GM12892 (cell line): ENCODE measurements around the gene DLX2.

Experiments used
- POLR2A ChIP-seq: IDR thresholded peaks from 2 replicates; pipeline ENCODE4 v1.6.1; 2011; ENCODE audit warnings: low read depth, low read length, control low read depth
- POLR2AphosphoS5 ChIP-seq: IDR thresholded peaks from 2 replicates; pipeline ENCODE4 v1.6.1; 2011; ENCODE audit warnings: low read depth, low read length, control low read depth
- TAF1 ChIP-seq: IDR thresholded peaks from 2 replicates; pipeline ENCODE4 v1.6.1; 2011; ENCODE audit warnings: low read depth, mild to moderate bottlenecking, control low read depth, low read length, borderline replicate concordance

GRCh38 chr2:172109988-172110811, 7.5 kb upstream of the DLX2 start:
- TF ChIP-seq POLR2AphosphoS5 (no peak), TAF1 (no peak), POLR2A (no peak)
